B cell (primary cell): ENCODE data around the gene ARHGEF37. TPM values are rescaled to one million over a fixed set of nuclear protein-coding genes. Genes with fewer than 3 reads are reported as not detected.

Source experiments
- ATAC-seq: fragments of 200-7000 bp; cut with Tn5 transposase; one replicate; pipeline ENCODE4 v1.10.0; 2021; ENCODE audit warnings: low read depth, mild to moderate bottlenecking, moderate number of reproducible peaks, moderate library complexity
- CTCF ChIA-PET: fragments of 350-600 bp; sonication (Branson Sonifier 250); formaldehyde crosslinking; loops from one replicate; lab custom pipeline; 2021; ENCODE audit warnings: antibody characterized with exemption, inconsistent platforms; lab: Charles Lee
- POLR2A ChIA-PET: fragments of 350-600 bp; sonication (Branson Sonifier 250); formaldehyde crosslinking; loops from one replicate; lab custom pipeline; 2021; ENCODE audit warnings: antibody characterized with exemption; lab: Charles Lee
- DNase-seq: peaks from one replicate; pipeline ENCODE4 v3.0.0; 2013
- H2AFZ ChIP-seq: 2 replicates; pipeline ENCODE4 v1.6.1; 2012; ENCODE audit warnings: mild to moderate bottlenecking, low read depth, low read length; ENCODE audit not compliant: insufficient read depth, poor library complexity, severe bottlenecking
- H3K27ac ChIP-seq, 2 donors: 1 replicate in 1 of 2; 2 replicates in 1 of 2; pipeline ENCODE4 v1.5.1; 2012 to 2013; ENCODE audit warnings: low read length in 2 of 2, mild to moderate bottlenecking in 2 of 2, moderate library complexity in 1 of 2
- H3K27me3 ChIP-seq, 4 experiments: fragments of 200-600 bp in 1 of 4; sonication (generic) in 1 of 4; replicated peaks in 1 of 4; 1 replicate in 2 of 4; 2 replicates in 2 of 4; pipeline versions ENCODE4 v1.6.1 to v1.7.0; 2013 to 2016; ENCODE audit warnings: low read length in 3 of 4, mild to moderate bottlenecking in 2 of 4, mixed read lengths in 1 of 4, moderate library complexity in 1 of 4; ENCODE audit not compliant: insufficient read depth in 4 of 4, control insufficient read depth in 3 of 4; ENCODE audit errors: control extremely low read depth in 1 of 4
- H3K36me3 ChIP-seq, 2 experiments: replicated peaks in 1 of 2; 1 replicate in 1 of 2; 2 replicates in 1 of 2; pipeline versions ENCODE4 v1.6.1 to v1.7.1; 2013; ENCODE audit warnings: low read length in 1 of 2; ENCODE audit not compliant: insufficient read depth in 2 of 2, control insufficient read depth in 1 of 2; ENCODE audit errors: control extremely low read depth in 1 of 2, extremely low read depth in 1 of 2
- H3K4me1 ChIP-seq, 2 donors: fragments of 200-600 bp in 1 of 2; sonication (generic) in 1 of 2; 1 replicate in 1 of 2; 2 replicates in 1 of 2; pipeline versions ENCODE4 v1.5.1 to v1.6.1; 2013 to 2017; ENCODE audit warnings: low read length in 2 of 2; ENCODE audit not compliant: control insufficient read depth in 2 of 2, insufficient read depth in 2 of 2
- H3K4me2 ChIP-seq: replicated peaks from 2 replicates; pipeline ENCODE3; 2012; ENCODE audit warnings: mild to moderate bottlenecking, low read depth, low read length; ENCODE audit not compliant: poor library complexity, severe bottlenecking
- H3K4me3 ChIP-seq, 5 experiments: fragments of 200-600 bp in 1 of 5; sonication (generic) in 1 of 5; 1 replicate in 3 of 5; 2 replicates in 2 of 5; pipeline versions ENCODE4 v1.5.1 to v1.7.0; 2011 to 2016; ENCODE audit warnings: low read length in 4 of 5, mild to moderate bottlenecking in 4 of 5, low read depth in 2 of 5, control low read depth in 1 of 5, moderate library complexity in 1 of 5; ENCODE audit not compliant: insufficient read depth in 1 of 5; ENCODE audit errors: control extremely low read depth in 1 of 5, extremely low read depth in 1 of 5
- H3K79me2 ChIP-seq: fragments of 200-600 bp; sonication (generic); one replicate; pipeline ENCODE4 v1.6.0; 2016; ENCODE audit warnings: low read length; ENCODE audit not compliant: control insufficient read depth, insufficient read depth
- H3K9ac ChIP-seq: fragments of 200-600 bp; sonication (generic); 2 replicates; pipeline ENCODE4 v1.6.1; 2017; ENCODE audit warnings: mild to moderate bottlenecking, low read length, moderate library complexity
- H3K9me3 ChIP-seq, 3 donors: one replicate each; pipeline versions ENCODE4 v1.6.1 to v1.7.1; 2013; ENCODE audit warnings: low read length in 2 of 3; ENCODE audit not compliant: control insufficient read depth in 2 of 3, insufficient read depth in 1 of 3; ENCODE audit errors: control extremely low read depth in 1 of 3
- H4K20me1 ChIP-seq: 2 replicates; pipeline ENCODE4 v1.6.0; 2012; ENCODE audit warnings: mild to moderate bottlenecking, low read length; ENCODE audit not compliant: insufficient read depth, control insufficient read depth, poor library complexity, severe bottlenecking
- H3K27ac Mint-ChIP-seq: one replicate; pipeline ENCODE4 v1.8.0; 2021; ENCODE audit warnings: mixed read lengths
- H3K27me3 Mint-ChIP-seq: one replicate; pipeline ENCODE4 v1.8.0; 2021; ENCODE audit warnings: mixed read lengths
- H3K4me1 Mint-ChIP-seq: one replicate; pipeline ENCODE4 v1.8.0; 2021; ENCODE audit warnings: mixed read lengths
- H3K4me3 Mint-ChIP-seq: one replicate; pipeline ENCODE4 v1.8.0; 2021; ENCODE audit warnings: mixed read lengths
- H3K9me3 Mint-ChIP-seq: one replicate; pipeline ENCODE4 v1.8.0; 2022; ENCODE audit warnings: mixed read lengths; ENCODE audit not compliant: insufficient read depth
- EZH2 ChIP-seq: IDR thresholded peaks from 2 replicates; pipeline ENCODE4 v1.6.1; 2012; ENCODE audit warnings: borderline replicate concordance, low read depth, mild to moderate bottlenecking, moderate library complexity, low read length; ENCODE audit not compliant: insufficient read depth, poor library complexity, severe bottlenecking
- WGBS: methylation state at CpG from one replicate; pipeline ENCODE4 v1.1.5; 2013; ENCODE audit warnings: missing lambda C conversion rate; ENCODE audit not compliant: insufficient coverage; 5-methylcytosine and 5-hydroxymethylcytosine counted together
- intact Hi-C: fragments of 100-400 bp; cut with micrococcal nuclease; formaldehyde crosslinking; loops from one replicate; pipeline ENCODE4 v1.10.0; 2022
- polyA plus RNA-seq: library from polyadenylated mRNA; depleted of rRNA; stranded (reverse); fragments of >200 nt; gene quantifications from 2 replicates; pipeline ENCODE4 v1.2.3, GENCODE V29; 2012
- total RNA-seq, 2 donors: library from RNA; stranded (reverse); fragments of 120-200 nt in 1 of 2; gene quantifications; 1 replicate in 1 of 2; 2 replicates in 1 of 2; pipeline versions ENCODE4 v1.2.3 to v1.2.4, GENCODE V29; 2013 to 2022
- TF ChIP-seq, protein P1 (sequence below): fragments of 200-600 bp; IDR thresholded peaks from one replicate; pipeline ENCODE4 v1.8.0; 2022; ENCODE audit warnings: antibody characterized with exemption, mild to moderate bottlenecking

Gene ARHGEF37
- total and polyA plus RNA-seq, 2 donors (not counting 1 experiment from before 2014, with no cell fraction given): 0.06 to 1.7 TPM

DNA sequence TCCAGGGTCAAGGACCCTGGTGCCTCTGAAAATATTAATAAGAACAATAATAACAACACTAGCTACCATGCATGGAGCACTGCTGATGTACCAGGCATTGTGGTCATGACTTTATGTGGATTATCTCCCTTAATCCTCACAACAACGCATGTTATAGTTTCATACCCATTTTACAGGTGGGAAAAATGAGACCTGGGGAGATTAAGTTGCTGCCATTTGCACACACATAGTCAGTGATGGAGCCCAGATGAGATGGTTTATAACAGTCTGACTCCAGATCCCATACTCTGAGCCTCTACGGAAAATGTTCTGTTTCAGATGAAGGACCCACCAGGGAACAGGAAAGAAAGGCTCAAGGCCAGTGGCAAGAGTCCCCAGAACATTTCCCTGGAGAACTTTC lies 100.6 kb downstream of the ARHGEF37 start:
- H3K4me1 Mint-ChIP-seq: peaks cover 53% of the 10 kb centered on the region
- Histone ChIP-seq H3K79me2 (no peaks in the 10 kb centered on the region), H3K4me1 (peaks cover 38 to 43% of the 10 kb centered on the region in 2 donors), H3K9ac (no peak overlapping the region), H3K4me3 (no peak overlapping the region), H4K20me1 (no peaks in the 10 kb centered on the region), H3K9me3 (peaks cover 0 to 4% (median 0%) of the 10 kb centered on the region in 3 donors), H3K36me3 (no peaks in the 10 kb centered on the region), H3K4me2 (peak overlapping the region; percentile 63), H3K27me3 (peaks cover 0 to 4% (median 0%) of the 10 kb centered on the region in 4 experiments), H3K27ac (no peak overlapping the region), H2AFZ (no peak overlapping the region)
- 100% methylated on average over 1 of the region's 2 CpGs for WGBS
- intact Hi-C loops: loop anchor here (1.0 to 2.0 kb wide), 2 partner anchors 13 to 98 kb away; no protein-coding TSS in a partner anchor
- peak overlapping the region; percentile 34 for H3K27ac Mint-ChIP-seq
- ChIA-PET POLR2A (no interaction called here), CTCF (interaction anchor here (0.7 to 2.4 kb wide), 4 partner anchors 14 to 146 kb away, joined by 3 to 11 read pairs (median 4); no protein-coding TSS in a partner anchor)
- no peak for DNase-seq
- no peak for ATAC-seq
- peaks cover 4% of the 10 kb centered on the region for H3K27me3 Mint-ChIP-seq
- no peaks in the 10 kb centered on the region for H3K9me3 Mint-ChIP-seq
- TF ChIP-seq EZH2: no peak
- TF ChIP-seq, protein P1, sequence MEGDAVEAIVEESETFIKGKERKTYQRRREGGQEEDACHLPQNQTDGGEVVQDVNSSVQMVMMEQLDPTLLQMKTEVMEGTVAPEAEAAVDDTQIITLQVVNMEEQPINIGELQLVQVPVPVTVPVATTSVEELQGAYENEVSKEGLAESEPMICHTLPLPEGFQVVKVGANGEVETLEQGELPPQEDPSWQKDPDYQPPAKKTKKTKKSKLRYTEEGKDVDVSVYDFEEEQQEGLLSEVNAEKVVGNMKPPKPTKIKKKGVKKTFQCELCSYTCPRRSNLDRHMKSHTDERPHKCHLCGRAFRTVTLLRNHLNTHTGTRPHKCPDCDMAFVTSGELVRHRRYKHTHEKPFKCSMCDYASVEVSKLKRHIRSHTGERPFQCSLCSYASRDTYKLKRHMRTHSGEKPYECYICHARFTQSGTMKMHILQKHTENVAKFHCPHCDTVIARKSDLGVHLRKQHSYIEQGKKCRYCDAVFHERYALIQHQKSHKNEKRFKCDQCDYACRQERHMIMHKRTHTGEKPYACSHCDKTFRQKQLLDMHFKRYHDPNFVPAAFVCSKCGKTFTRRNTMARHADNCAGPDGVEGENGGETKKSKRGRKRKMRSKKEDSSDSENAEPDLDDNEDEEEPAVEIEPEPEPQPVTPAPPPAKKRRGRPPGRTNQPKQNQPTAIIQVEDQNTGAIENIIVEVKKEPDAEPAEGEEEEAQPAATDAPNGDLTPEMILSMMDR: no peak
- H3K4me3 Mint-ChIP-seq: no peak overlapping the region

- CTCF ChIA-PET: interaction anchor here (0.7 to 2.4 kb wide), 3 partner anchors 15 to 146 kb away, joined by 3 to 11 read pairs (median 3); no protein-coding TSS in a partner anchor
- H3K4me3 ChIP-seq: no peak overlapping the region
- H3K4me1 ChIP-seq: peaks cover 38 to 42% of the 10 kb centered on the region in 2 donors
- H3K4me3 Mint-ChIP-seq: peak overlapping the region; percentile 35
- no peak overlapping the region for H3K9ac ChIP-seq
- H3K9me3 Mint-ChIP-seq: no peaks in the 10 kb centered on the region
- H3K79me2 ChIP-seq: no peaks in the 10 kb centered on the region
- peak; percentile 56 for DNase-seq
- no peak overlapping the region for H3K27ac ChIP-seq
- H3K9me3 ChIP-seq: peaks cover 0 to 4% (median 0%) of the 10 kb centered on the region in 3 donors
- no peaks in the 10 kb centered on the region for H3K36me3 ChIP-seq
- H3K27me3 Mint-ChIP-seq: peaks cover 6% of the 10 kb centered on the region
- no peaks in the 10 kb centered on the region for H4K20me1 ChIP-seq
- H3K27me3 ChIP-seq: peaks cover 0 to 4% (median under 1%) of the 10 kb centered on the region in 4 experiments
- intact Hi-C loops: no loop called here
- WGBS: 37% methylated on average over 6 of the region's 9 CpGs
- TF ChIP-seq, protein P1: no peak
- no peak for TF ChIP-seq EZH2
- peak overlapping the region; percentile 34 for H3K27ac Mint-ChIP-seq
- ATAC-seq: peak; percentile 48
- H3K4me2 ChIP-seq: peak overlapping the region; percentile 63
- no peak overlapping the region for H2AFZ ChIP-seq
- peaks cover 53% of the 10 kb centered on the region for H3K4me1 Mint-ChIP-seq
- POLR2A ChIA-PET: no interaction called here
Measured at GRCh38 chr5:149682532-149683075, 101.3 kb downstream of the ARHGEF37 start.
